Measurements from ENCODE around the gene RAB41. TPM values are rescaled to one million over a fixed set of nuclear protein-coding genes. Genes with fewer than 3 reads are reported as not detected.
A peak's percentile ranks its signal among the peaks of the same experiment; 100 is the strongest.
"Not testable (repeated sequence)": the region's sequence is repeated elsewhere in the genome, so short reads cannot be mapped to it uniquely, and the experiment has no call there.

The RAB41 gene
- total RNA-seq, 1 donor from 2014 or later: not detected

DNA sequence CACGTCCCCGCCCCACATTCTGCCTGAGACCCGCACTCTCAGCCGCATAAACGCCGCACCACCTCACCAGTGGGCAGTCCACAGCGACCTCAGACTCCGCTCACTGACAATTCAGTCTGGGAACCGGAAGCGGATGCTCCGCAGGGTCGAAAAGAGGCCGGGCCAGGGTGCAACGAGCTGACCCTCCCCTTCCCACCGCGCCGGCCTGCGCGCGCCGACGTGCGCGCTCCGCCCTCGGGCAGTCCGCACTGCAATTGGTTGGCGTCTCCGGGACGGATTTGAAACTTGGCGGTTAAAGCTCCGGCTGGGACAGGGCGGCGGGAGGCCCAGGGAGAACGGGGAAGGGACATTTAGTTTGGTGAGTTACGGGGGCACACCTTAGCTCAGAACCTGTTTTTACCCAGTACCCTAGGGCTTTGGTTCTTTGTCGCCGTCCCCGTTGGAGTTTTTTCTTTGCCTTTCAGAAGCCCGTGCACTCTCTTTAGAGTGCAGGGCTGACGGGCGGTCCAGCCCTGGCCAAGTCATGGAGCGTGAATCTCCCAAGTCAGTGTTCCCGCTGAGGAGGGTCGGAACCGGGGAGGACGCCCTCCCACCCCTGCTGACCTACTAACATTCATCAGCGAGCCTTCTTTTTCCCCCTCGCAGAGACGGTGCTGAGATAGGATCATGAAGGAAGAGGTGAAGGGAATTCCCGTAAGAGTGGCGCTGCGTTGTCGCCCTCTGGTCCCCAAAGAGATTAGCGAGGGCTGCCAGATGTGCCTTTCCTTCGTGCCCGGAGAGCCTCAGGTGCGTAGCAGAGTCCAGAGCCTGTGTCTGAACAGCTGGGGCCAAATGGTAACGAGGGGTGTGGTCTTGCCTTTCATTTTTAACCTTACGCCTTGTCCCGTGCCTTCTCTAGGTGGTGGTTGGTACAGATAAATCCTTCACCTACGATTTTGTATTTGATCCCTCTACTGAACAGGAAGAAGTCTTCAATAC is 8.1 kb downstream of the RAB41 start, which contains the start of the genes KIF4A and PDZD11:
Gene KIF4A (plus strand): TSS at position 312 of the 978 bp plus-strand sequence. CDS start 355 bp downstream, at position 667.
Gene PDZD11 (minus strand): TSS at position 135 of the 978 bp plus-strand sequence. CDS start 586 bp downstream, outside the sequence.
- peak; percentile 53 for DNase-seq

- no peak for DNase-seq
These were observed 10.8 kb downstream of the RAB41 start for GRCh38 chrX:70292788-70293187.

DNA sequence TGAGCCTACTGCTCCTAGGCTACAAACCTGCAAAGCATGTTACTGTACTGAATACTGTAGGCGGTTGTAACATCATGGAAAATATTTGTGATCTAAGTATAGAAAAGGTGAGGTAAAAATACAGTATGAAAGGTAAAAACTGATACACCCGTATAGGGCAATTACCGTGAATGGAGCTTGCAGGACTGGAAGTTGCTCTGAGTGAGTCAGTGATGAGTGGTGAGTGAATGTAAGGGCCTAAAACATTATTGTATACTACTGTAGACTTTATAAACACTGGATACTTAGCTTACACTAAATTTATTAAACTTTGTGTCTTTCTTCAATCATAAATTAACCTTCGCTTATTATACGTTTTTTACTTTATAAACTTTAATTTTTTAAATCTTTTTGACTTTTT is 11.6 kb downstream of the RAB41 start:
- no peak for DNase-seq

DNA sequence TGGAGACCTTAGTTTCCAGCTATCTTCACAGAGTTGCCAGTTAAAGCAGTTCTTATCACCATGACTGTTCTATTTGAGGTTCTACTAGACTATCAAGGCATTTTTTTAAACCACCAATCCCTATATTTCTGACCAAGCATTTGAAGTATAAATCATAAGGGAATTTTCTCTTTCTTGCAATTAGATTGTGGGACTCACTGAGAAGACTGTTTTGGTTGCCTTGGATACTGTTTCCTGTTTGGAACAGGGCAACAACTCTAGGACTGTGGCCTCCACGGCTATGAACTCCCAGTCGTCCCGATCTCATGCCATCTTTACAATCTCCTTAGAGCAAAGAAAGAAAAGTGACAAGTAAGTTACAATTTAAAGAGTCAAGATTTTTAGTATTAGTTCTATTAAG is 19.7 kb downstream of the RAB41 start:
- no peak for DNase-seq

DNA sequence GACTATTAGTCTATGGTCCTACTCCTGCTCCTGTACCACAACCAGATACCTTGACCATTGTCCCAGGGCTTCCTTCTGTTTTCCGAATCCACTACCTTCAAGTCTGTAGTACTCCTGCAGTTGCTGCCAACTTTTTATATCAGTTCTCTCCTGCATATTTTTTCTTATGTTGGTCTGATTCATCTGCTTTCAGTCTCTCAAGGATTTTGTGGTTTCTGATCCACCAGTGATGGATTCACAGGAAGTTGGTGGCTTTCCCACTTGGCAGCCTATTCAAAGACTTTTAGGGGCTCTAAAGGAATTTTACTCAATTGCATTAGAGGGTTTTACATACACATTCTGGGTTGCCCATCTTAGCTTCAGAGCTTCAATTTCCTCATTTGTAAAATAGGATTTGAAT is 31.5 kb downstream of the RAB41 start:
- DNase-seq: no peak

- DNase-seq: no peak
These were observed 40.8 kb downstream of the RAB41 start for GRCh38 chrX:70322784-70323183.

- DNase-seq: not testable (repeated sequence)
These were observed 41.7 kb downstream of the RAB41 start for GRCh38 chrX:70323628-70324027.

DNA sequence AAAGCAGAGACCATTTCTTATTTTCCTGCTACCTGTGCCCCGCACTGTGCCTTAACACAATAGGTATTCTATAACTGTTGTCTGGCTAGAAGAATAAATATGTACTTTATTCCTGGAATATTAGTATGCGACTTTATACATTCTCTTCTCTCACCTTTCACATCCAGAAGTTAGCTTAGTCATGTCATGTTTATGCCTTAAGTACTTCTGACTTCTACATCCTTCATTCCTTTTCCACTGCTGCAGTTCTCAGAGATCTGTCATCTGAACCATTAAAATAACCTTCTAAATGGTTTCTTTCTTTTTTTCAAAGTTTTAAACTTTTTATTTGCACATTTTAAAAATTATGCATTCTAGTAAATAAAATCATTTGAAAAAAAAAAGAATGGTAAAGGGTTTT is 42.4 kb downstream of the RAB41 start:
- DNase-seq: no peak

- DNase-seq: no peak
These were observed 49.2 kb downstream of the RAB41 start for GRCh38 chrX:70331161-70331560.

DNA sequence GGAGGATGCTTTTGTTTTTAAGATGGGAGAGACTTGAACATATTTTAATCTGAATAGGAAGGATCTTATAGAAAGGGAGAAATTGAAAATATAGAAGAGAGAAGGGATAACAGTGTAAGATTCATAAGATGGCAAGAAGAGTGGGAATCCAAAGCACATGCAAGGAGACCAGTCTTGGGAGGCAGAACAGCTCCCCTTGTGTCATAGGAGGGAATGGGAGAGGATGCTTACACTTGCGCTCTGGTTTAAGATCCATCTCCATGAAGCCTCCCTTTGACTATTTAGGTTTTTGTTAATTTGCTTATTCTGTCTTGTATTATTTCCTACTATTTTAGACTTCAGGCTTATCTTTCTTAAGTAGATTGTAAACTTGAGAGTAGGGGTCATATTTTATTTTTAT is 50.6 kb downstream of the RAB41 start:
- DNase-seq: no peak

Small RNA genes lying within 50 kb of the gene (small RNA-seq; reads per million reads assigned to genes)
- gene RNA5SP507: not detected

Other genes starting within 250 kb of the RAB41 start
- gene AWAT2, start 232.2 kb upstream of the RAB41 start, total RNA-seq: not detected
- gene OTUD6A, start 219.7 kb upstream of the RAB41 start, total RNA-seq: not detected
- 94.7 TPM for gene IGBP1, start 148.7 kb upstream of the RAB41 start, total RNA-seq
- gene DGAT2L6, start 104.7 kb upstream of the RAB41 start, total RNA-seq: not detected
- gene AWAT1, start 47.5 kb upstream of the RAB41 start, total RNA-seq: not detected
- 0.16 TPM for gene P2RY4, start 22.0 kb upstream of the RAB41 start, total RNA-seq
- gene ARR3, start 13.8 kb upstream of the RAB41 start, total RNA-seq: not detected
- 26.5 TPM for gene PDZD11, start 7.8 kb downstream of the RAB41 start, total RNA-seq
- 2.7 TPM for gene KIF4A, start 7.9 kb downstream of the RAB41 start, total RNA-seq
- 2.5 TPM for gene GDPD2, start 141.1 kb downstream of the RAB41 start, total RNA-seq
- gene DLG3, start 162.7 kb downstream of the RAB41 start, total RNA-seq: 84.1 TPM

Data from occipital lobe (tissue), 3 donors.